ENCODE data around the gene CYP2W1. TPM values are rescaled to one million over a fixed set of nuclear protein-coding genes. Genes with fewer than 3 reads are reported as not detected.
A peak's percentile ranks its signal among the peaks of the same experiment; 100 is the strongest.

CYP2W1 gene
- total RNA-seq, 1 donor from 2014 or later = not detected

GRCh38 chr7:1026721-1027161 is 43.8 kb downstream of the CYP2W1 start:
- no peaks in the 10 kb centered on the region for H3K27me3 Mint-ChIP-seq
- TF ChIP-seq, protein P1, sequence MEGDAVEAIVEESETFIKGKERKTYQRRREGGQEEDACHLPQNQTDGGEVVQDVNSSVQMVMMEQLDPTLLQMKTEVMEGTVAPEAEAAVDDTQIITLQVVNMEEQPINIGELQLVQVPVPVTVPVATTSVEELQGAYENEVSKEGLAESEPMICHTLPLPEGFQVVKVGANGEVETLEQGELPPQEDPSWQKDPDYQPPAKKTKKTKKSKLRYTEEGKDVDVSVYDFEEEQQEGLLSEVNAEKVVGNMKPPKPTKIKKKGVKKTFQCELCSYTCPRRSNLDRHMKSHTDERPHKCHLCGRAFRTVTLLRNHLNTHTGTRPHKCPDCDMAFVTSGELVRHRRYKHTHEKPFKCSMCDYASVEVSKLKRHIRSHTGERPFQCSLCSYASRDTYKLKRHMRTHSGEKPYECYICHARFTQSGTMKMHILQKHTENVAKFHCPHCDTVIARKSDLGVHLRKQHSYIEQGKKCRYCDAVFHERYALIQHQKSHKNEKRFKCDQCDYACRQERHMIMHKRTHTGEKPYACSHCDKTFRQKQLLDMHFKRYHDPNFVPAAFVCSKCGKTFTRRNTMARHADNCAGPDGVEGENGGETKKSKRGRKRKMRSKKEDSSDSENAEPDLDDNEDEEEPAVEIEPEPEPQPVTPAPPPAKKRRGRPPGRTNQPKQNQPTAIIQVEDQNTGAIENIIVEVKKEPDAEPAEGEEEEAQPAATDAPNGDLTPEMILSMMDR (IDR thresholded peaks at IDR 0.05) = no peak
- peaks cover 72% of the 10 kb centered on the region for H3K4me1 Mint-ChIP-seq
- ChIA-PET POLR2A (interaction anchor here (0.8 to 7.7 kb wide), 8 partner anchors 8 to 52 kb away, joined by 3 to 148 read pairs (median 6); partner anchors contain the start of genes COX19 and GPR146), CTCF (interaction anchor here (1.7 to 5.7 kb wide), 3 partner anchors 34 to 59 kb away, joined by 5 to 31 read pairs (median 6); no protein-coding TSS in a partner anchor)
- peak overlapping the region; percentile 91 for H3K4me3 Mint-ChIP-seq
- peaks cover 33% of the 10 kb centered on the region for H3K36me3 Mint-ChIP-seq (ENCODE audit: low read depth)
- no peak for DNase-seq
- no peaks in the 10 kb centered on the region for H3K9me3 Mint-ChIP-seq
- peak overlapping the region; percentile 70 for H3K27ac Mint-ChIP-seq
- intact Hi-C loops (cut with micrococcal nuclease) = loop anchor here (5.0 to 10.0 kb wide), 3 partner anchors 34 to 1288 kb away; partner anchors contain the start of gene SNX8
- no peak for ATAC-seq (ENCODE audit: low read depth)

- H3K9me3 Mint-ChIP-seq = no peaks in the 10 kb centered on the region
- DNase-seq = peak; percentile 45
- ATAC-seq (ENCODE audit: low read depth) = no peak
- H3K27ac Mint-ChIP-seq = peak overlapping the region; percentile 78
- H3K4me3 Mint-ChIP-seq = peak overlapping the region; percentile 91
- H3K4me1 Mint-ChIP-seq = peaks cover 69% of the 10 kb centered on the region
- TF ChIP-seq, protein P1 (IDR thresholded peaks at IDR 0.05) = no peak
- H3K27me3 Mint-ChIP-seq = no peaks in the 10 kb centered on the region
- peaks cover 30% of the 10 kb centered on the region for H3K36me3 Mint-ChIP-seq (ENCODE audit: low read depth)
- intact Hi-C loops (cut with micrococcal nuclease) = loop anchor here (5.0 to 10.0 kb wide), 3 partner anchors 35 to 1287 kb away; partner anchors contain the start of gene SNX8
- ChIA-PET CTCF (interaction anchor here (1.7 to 5.7 kb wide), 3 partner anchors 34 to 58 kb away, joined by 5 to 31 read pairs (median 6); no protein-coding TSS in a partner anchor), POLR2A (interaction anchor here (0.7 to 7.7 kb wide), 9 partner anchors 9 to 52 kb away, joined by 3 to 148 read pairs (median 4); partner anchors contain the start of genes COX19 and GPR146)
Observed at GRCh38 chr7:1027242-1028043, 44.5 kb downstream of the CYP2W1 start.

GRCh38 chr7:1028044-1028770 is 45.2 kb downstream of the CYP2W1 start:
- H3K27me3 Mint-ChIP-seq = no peaks in the 10 kb centered on the region
- H3K9me3 Mint-ChIP-seq = no peaks in the 10 kb centered on the region
- ChIA-PET CTCF (interaction anchor here (1.7 to 5.7 kb wide), 3 partner anchors 35 to 57 kb away, joined by 5 to 31 read pairs (median 6); no protein-coding TSS in a partner anchor), POLR2A (interaction anchor here (0.7 to 7.7 kb wide), 9 partner anchors 9 to 53 kb away, joined by 3 to 148 read pairs (median 4); partner anchors contain the start of genes COX19 and GPR146)
- DNase-seq (peak; percentile 85), ATAC-seq (ENCODE audit: low read depth) (peak; percentile 38)
- H3K36me3 Mint-ChIP-seq (ENCODE audit: low read depth) = peaks cover 26% of the 10 kb centered on the region
- H3K4me1 Mint-ChIP-seq = peaks cover 61% of the 10 kb centered on the region
- H3K4me3 Mint-ChIP-seq = peak overlapping the region; percentile 91
- H3K27ac Mint-ChIP-seq = no peak overlapping the region
- intact Hi-C loops (cut with micrococcal nuclease) = loop anchor here (5.0 to 10.0 kb wide), 3 partner anchors 36 to 1287 kb away; partner anchors contain the start of gene SNX8
- TF ChIP-seq, protein P1 (IDR thresholded peaks at IDR 0.05) = no peak

GRCh38 chr7:1028775-1029636 is 46.0 kb downstream of the CYP2W1 start:
- POLR2A ChIA-PET = interaction anchor here (0.9 to 7.7 kb wide), 4 partner anchors 10 to 35 kb away, joined by 3 to 148 read pairs (median 20); partner anchors contain the start of gene GPR146
- peak; percentile 27 for ATAC-seq (ENCODE audit: low read depth)
- peak; percentile 50 for DNase-seq
- Mint-ChIP-seq H3K27me3 (no peaks in the 10 kb centered on the region), H3K9me3 (no peaks in the 10 kb centered on the region), H3K4me3 (peak overlapping the region; percentile 77), H3K36me3 (ENCODE audit: low read depth) (peaks cover 26% of the 10 kb centered on the region), H3K4me1 (peaks cover 53% of the 10 kb centered on the region), H3K27ac (peak overlapping the region; percentile 71)
- CTCF ChIA-PET = interaction anchor here (2.0 kb wide), 1 partner anchor 37 kb away, joined by 6 read pairs; no protein-coding TSS in a partner anchor
- intact Hi-C loops (cut with micrococcal nuclease) = loop anchor here (5.0 to 10.0 kb wide), 3 partner anchors 37 to 1286 kb away; partner anchors contain the start of gene SNX8
- TF ChIP-seq, protein P1 (IDR thresholded peaks at IDR 0.05) = no peak

Measured in activated B cell treated with CpG ODN at 0.5 μM for 24 hours (primary cell).